Nucleus accumbens (tissue), 56 donors: ENCODE data around the gene ZNF267.
A peak's percentile ranks its signal among the peaks of the same experiment; 100 is the strongest.
"Not testable (repeated sequence)": the region's sequence is repeated elsewhere in the genome, so short reads cannot be mapped to it uniquely, and the experiment has no call there.

Experiments
- DNase-seq, 56 donors: peaks; one replicate each; lab custom pipeline; 2025; lab: John Stamatoyannopoulos, UW

ZNF267 gene

DNA sequence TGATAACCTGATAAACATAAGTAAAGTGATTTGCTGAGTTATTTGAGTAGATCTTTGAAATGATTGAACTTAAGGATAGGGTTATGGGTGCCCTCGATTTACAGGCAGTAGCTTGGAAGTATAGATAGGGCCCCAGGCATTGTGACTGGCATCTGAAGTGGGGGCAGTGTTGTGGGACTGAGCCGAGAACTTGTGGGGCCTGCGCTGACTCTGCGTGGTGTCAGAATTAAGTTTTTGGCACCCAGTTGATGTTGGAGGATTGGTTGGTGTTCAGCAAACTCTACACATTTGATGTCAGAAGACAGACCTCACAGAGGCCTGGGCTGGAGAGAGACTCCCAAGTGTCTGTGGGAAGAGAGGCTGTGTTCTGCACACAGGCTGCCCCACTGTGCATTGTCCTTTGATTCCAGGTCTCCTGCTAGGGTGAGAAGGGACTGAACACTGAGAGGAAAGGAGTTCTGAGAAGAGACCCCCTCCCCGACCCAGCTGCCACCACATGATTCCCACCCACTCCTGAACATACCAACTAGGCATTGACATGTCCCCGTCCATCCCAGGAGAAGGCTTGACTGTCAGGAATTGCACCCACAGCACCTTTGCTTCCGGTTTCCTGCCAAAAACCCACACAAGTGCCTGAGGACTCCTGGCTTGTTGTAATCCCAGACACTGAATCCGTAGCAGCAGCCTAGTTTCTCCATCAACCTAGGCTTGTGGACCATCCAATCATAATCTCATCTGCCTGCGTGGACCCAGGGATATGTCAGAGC lies 4.5 kb downstream of the ZNF267 start:
- DNase-seq = no peak

DNA sequence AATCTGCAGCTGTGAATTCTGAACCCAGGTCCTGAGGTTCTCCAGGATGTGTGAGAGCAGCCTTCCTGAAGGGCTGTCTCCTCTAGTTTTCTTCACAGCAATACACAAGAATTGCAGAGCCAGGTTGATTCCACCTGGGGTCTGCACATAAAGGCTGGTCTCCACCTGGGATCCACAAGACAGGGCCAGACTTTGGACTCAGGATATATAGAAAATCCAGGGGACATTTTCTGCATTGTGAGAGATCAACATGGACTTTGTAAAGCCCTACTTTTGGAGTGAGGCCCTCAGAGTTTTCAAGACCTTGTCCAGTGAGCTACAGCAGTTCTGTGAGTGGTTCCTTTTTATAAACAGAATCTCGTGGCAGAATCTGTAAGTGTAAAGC lies 6.3 kb downstream of the ZNF267 start:
- DNase-seq = no peak

DNA sequence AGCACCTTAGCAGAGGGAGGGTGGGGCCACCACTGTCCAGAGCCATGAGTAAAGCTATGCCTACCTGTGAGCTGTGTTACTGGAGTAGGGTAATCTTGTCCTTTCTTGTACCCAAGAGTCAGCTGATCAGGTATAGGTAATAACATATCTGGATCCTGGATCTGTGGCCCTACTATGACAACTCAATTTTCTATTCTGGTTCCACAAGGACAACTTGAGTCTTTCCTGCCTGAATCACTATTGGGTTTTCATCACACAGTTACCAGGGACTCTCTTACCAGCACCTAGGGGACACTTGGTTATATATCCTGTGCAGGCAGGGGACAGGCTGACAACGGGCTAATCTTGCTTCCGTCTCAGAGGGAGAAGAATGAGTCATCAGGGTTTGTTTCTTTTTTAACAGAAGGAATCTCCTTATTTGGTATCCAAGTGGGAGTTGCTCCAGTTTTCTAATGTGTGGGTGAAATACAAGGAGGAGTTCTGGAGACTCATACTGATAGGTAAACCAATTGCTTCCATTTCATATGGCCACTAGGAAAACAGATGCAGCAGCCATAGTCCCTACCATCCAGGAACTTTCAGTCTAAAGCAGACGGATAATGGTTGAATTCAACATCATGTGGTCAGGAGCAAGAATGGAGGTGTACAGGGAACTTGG lies 6.8 kb downstream of the ZNF267 start:
- peak in 2 of 56 donors; percentile 8 to 29 for DNase-seq

DNA sequence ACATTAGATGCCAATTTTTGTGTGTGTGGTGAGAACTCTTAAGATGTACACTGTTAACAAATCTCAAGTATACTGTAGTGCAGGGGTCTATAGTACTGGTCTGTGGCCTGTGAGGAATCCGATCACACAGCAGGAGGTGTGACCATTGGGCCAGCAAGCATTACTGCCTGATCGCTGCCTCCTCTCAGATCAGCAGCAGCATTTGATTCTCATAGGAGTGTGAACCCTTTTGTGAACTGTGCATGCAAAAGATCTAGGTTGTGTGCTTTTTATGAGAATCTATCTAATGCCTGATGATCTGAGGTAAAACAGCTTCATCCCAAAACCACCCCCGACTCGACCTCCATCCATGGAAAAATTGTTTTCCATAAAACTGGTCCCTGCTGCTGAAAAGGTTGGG lies 12.6 kb downstream of the ZNF267 start:
- no peak for DNase-seq

DNA sequence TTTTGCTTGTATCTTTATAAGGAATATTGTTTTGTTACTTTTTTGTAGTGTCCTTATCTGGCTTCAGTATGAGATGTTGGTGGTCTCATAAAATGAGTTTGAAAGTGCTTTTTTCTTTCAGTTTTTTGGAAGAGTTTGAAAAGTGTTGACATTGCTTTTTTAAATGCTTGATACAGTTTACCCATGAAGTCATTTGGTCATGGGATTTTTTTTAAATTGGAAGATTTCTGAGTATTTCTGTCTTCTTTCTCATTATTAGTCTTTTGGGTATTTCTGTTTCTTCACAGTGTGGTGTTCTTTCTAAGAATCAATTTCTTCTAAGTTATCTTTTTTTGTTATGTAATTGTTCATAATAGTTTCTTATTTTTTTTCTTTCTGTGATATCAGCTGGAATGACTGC lies 15.1 kb downstream of the ZNF267 start:
- DNase-seq = no peak

DNA sequence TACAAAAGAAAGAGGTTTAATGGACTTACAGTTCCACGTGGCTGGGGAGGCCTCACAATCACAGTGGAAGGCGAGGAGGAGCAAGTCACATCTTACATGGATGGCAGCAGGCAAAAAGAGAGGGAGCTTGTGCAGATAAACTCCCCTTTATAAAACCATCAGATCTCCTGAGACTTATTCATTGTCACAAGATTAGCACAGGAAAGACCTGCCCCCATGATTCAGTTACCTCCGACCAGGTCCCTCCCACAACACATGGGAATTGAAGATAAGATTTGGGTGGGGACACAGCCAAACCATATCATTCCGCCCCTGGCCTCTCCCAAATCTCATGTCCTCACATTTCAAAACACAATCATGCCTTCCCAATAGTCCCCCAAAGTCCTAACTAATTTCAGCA lies 18.5 kb downstream of the ZNF267 start:
- not testable (repeated sequence) for DNase-seq

DNA sequence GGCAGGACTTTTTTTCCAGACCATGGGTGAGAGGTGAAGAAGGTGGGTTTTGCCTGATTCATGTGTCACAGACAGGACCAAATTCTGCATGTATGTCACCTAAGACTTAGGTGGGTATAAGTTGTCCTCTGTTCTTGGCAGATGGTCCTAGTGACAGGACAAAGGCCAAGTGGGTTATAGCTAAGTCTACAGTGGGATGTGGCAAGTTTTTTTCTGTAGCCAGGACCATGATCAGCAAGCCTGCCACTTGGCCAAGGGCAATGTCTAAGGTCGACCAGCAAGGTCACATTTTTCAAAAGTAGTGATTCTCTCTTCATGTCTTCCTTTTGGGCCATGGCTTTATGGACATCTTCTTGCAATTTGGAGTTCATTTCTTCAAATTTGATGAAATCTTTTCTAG lies 20.2 kb downstream of the ZNF267 start:
- no peak for DNase-seq

DNA sequence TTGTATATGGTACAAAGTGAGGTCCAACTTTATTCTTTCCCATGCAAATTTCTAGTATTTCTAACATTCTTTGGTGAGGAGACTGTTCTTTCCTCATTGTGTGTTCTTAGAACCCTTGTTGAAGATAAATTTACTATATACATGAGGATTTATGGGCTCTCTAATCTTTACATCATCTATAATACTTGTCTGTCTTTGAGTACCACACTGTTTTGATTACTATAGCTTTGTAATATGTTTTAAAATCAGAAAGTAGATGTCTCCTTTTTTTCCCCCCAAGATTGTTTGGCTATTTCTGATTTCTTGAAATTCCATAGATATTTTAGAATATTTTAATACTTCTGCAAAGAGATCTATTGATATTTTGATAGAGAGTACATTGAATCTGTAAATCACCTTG lies 23.7 kb downstream of the ZNF267 start:
- no peak for DNase-seq

DNA sequence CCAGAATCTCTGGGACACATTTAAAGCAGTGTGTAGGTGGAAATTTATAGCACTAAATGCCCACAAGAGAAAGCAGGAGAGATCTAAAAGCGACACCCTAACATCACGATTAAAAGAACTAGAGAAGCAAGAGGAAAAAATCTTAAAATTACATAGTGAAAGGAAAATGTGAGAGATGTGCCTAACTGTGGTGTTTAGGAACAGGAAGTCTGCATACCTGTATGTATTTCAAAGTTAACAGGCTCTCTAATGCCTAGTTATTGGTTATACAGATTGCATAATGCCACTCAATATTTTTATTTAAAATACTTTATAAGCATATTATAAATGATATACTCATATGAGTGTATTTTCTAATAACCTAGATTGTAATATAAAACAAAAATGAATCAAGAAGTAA lies 25.9 kb downstream of the ZNF267 start:
- DNase-seq = no peak

DNA sequence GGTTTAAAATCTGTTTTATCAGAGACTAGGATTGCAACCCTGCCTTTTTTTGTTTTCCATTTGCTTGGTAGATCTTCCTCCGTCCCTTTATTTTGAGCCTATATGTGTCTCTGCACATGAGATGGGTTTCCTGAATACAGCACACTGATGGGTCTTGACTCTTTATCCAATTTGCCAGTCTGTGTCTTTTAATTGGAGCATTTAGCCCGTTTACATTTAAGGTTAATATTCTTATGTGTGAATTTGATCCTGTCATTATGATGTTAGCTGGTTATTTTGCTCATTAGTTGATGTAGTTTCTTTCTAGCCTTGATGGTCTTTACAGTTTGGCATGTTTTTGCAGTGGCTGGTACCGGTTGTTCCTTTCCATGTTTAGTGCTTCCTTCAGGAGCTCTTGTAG lies 31.0 kb downstream of the ZNF267 start:
- DNase-seq = not testable (repeated sequence)

DNA sequence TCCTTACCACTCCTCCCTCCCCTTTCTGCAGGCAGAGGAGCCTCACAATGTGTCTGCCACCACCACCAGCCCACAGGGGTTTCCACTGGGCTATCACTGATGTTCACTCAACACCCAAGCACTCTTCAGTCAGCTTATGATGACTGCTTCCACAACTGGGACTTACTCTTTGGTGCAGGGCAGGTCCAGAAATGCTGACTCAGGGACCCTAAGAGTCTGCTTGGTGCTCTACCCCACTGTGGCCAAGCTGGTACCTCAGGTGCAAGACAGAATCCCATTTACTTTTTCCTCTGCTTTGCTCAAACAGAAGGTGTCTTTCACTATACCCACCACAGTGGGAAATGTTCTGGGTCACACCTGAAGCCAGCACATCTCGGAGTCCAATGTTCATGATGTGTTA lies 40.1 kb downstream of the ZNF267 start:
- DNase-seq = no peak

DNA sequence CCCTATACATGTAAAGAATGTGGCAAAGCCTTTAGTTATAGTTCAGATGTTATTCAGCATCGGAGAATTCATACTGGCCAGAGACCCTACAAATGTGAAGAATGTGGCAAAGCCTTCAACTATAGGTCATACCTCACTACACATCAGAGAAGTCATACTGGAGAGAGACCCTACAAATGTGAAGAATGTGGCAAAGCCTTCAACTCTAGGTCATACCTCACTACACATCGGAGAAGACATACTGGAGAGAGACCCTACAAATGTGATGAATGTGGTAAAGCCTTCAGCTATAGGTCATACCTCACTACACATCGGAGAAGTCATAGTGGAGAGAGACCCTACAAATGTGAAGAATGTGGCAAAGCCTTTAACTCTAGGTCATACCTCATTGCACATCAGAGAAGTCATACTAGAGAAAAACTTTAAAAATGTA lies 42.5 kb downstream of the ZNF267 start:
- no peak for DNase-seq

DNA sequence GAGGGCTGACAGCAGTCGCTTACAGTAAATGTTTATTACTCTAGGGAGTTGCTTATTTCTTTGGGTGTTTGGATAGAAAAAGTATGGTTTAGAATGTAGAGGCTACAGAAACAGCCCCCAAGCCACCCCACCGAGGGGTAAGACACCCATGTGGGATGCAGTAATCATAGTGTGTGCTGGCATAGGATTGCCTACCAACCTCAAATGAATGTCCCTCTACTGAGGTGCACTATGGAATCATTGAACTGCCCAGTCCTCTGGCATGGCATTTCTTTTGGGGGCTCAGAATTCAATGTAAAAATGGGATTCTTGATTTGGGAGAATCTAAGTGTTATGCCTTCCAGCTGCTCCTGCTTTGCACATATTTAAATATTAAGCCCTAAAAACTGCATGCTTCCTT lies 46.8 kb downstream of the ZNF267 start:
- no peak for DNase-seq

DNA sequence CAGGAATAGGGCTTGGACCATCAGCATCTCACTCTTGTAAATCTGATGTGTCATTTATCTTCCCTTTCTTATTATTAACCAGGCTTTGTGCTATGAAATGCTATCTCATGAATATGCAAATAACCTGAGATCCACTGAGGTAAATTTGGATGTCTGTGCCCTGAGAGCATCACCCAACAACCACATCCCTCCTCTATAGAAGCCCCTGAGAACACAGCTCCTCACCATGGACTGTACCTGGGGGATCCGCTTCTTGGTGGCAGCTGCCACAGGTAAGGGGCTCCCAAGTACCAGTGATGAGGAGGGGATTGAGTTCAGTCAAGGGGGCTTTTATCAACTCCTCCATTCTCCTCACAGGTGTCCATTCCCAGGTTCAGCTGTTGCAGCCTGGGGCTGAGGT lies 78.2 kb downstream of the ZNF267 start:
- not testable (repeated sequence) for DNase-seq

DNA sequence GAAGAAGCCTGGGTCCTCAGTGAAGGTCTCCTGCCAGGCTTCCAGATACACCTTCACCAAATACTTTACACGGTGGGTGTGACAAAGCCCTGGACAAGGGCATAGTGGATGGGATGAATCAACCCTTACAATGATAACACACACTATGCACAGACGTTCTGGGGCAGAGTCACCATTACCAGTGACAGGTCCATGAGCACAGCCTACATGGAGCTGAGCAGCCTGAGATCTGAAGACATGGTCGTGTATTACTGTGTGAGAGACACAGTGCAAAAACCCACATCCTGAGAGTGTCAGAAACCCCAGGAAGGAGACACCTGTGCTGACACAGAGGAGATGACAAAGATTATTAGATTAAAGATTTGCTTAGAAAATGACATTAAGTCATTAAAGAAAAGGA lies 78.6 kb downstream of the ZNF267 start:
- DNase-seq = not testable (repeated sequence)

DNA sequence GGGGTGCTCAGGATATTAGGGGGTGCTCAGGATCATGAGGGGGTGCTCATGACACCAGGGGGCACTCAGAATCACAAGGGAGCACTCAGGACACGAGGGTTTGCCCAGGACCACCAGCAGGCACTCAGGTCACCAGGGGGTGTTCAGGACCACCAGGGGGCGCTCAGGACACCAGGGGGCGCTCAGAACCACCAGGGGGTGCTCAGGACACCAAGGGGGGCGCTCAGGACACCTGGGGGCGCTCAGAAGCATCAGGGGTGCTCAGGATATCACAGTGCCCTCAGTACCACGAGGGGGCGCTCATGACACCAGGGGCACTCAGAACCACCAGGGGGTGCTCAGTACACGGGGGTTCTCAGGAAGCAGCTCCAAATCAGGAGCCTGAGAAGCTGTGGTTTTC lies 82.6 kb downstream of the ZNF267 start:
- not testable (repeated sequence) for DNase-seq

DNA sequence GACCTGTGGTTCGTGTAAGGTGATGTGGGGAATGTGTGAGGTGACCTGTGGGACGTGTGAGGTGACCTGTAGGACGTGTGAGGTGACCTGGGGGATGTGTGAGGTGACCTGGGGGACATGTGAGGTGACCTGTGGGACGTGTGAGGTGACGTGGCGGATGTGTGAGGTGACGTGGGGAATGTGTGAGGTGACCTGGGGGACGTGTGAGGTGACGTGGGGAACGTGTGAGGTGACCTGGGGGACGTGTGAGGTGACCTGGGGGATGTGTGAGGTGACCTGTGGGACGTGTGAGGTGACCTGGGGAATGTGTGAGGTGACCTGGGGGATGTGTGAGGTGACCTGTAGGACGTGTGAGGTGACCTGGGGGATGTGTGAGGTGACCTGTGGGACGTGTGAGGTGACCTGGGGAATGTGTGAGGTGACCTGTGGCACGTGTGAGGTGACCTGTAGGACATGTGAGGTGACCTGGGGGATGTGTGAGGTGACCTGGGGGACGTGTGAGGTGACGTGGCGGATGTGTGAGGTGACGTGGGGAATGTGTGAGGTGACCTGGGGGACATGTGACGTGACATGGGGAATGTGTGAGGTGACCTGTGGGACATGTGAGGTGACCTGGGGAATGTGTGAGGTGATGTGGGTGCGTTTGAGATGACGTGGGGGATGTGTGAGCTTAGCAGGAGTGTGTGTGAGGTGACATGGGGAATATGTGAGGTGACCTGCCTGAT lies 86.7 kb downstream of the ZNF267 start:
- DNase-seq = not testable (repeated sequence)
